HepG2 (cell line): ENCODE results near the gene ATP6V0D1. TPM values are rescaled to one million over a fixed set of nuclear protein-coding genes. Genes with fewer than 3 reads are reported as not detected.

Experiments used
- ATAD3A ChIP-seq: sonication (generic); formaldehyde crosslinking; IDR thresholded peaks from 2 replicates; pipeline ENCODE4 v1.4.0; 2020; ENCODE audit warnings: missing genetic modification reagents
- FOSL2 ChIP-seq: sonication (generic); formaldehyde crosslinking; IDR thresholded peaks from 2 replicates; pipeline ENCODE4 v1.4.0; 2020; ENCODE audit warnings: missing genetic modification reagents
- MZF1 ChIP-seq: sonication (generic); formaldehyde crosslinking; IDR thresholded peaks from 2 replicates; pipeline ENCODE4 v1.8.1; 2023; ENCODE audit warnings: mild to moderate bottlenecking, missing genetic modification reagents, borderline replicate concordance
- NR2F6 ChIP-seq, 2 experiments: IDR thresholded peaks; 2 replicates each; pipeline ENCODE4 v1.6.1; 2016; ENCODE audit warnings: antibody characterized with exemption in 1 of 2, mild to moderate bottlenecking in 1 of 2
- PCBP2 ChIP-seq: fragments of 200-400 bp; formaldehyde crosslinking; optimal IDR thresholded peaks from 2 replicates; pipeline ENCODE3; 2018; ENCODE audit warnings: low read length, low read depth; ENCODE audit not compliant: poor library complexity, severe bottlenecking
- PRMT3 ChIP-seq: sonication (generic); formaldehyde crosslinking; IDR thresholded peaks from 2 replicates; pipeline ENCODE4 v1.8.1; 2022; ENCODE audit warnings: low read depth, mild to moderate bottlenecking, moderate library complexity, missing genetic modification reagents, borderline replicate concordance
- SATB2 ChIP-seq: sonication (generic); formaldehyde crosslinking; IDR thresholded peaks from 2 replicates; pipeline ENCODE4 v1.5.0; 2020; ENCODE audit warnings: missing genetic modification reagents
- SNRNP70 ChIP-seq: fragments of 200-400 bp; formaldehyde crosslinking; IDR thresholded peaks from 2 replicates; pipeline ENCODE4 v1.6.1; 2017; ENCODE audit warnings: mild to moderate bottlenecking, low read depth, low read length, moderate library complexity
- SOX13 ChIP-seq, 3 experiments: fragments of 450-650 bp in 1 of 3; sonication (generic) in 1 of 3; formaldehyde crosslinking in 1 of 3; IDR thresholded peaks in 2 of 3; conservative IDR thresholded peaks in 1 of 3; 2 replicates each; pipeline versions ENCODE4 v1.5.0 to v1.6.1; 2016 to 2020; ENCODE audit warnings: antibody characterized with exemption in 1 of 3, mild to moderate bottlenecking in 1 of 3, missing compliant biosample characterization in 1 of 3, missing genetic modification reagents in 1 of 3, moderate library complexity in 1 of 3
- TBP ChIP-seq: sonication (generic); formaldehyde crosslinking; IDR thresholded peaks from 2 replicates; pipeline ENCODE4 v1.5.0; 2020; ENCODE audit warnings: missing genetic modification reagents
- ZNF160 ChIP-seq: sonication (generic); formaldehyde crosslinking; IDR thresholded peaks from 2 replicates; pipeline ENCODE4 v1.8.0; 2022; ENCODE audit warnings: mild to moderate bottlenecking, inconsistent platforms, missing genetic modification reagents
- ZNF547 ChIP-seq: sonication (generic); formaldehyde crosslinking; IDR thresholded peaks from 2 replicates; pipeline ENCODE4 v1.5.1; 2020; ENCODE audit warnings: mild to moderate bottlenecking, missing genetic modification reagents
- ZNF746 ChIP-seq: sonication (generic); formaldehyde crosslinking; IDR thresholded peaks from 2 replicates; pipeline ENCODE4 v1.8.0; 2022; ENCODE audit warnings: mild to moderate bottlenecking, missing genetic modification reagents
- ZNF749 ChIP-seq: sonication (generic); formaldehyde crosslinking; IDR thresholded peaks from 2 replicates; pipeline ENCODE4 v1.8.0; 2022; ENCODE audit warnings: mild to moderate bottlenecking, missing genetic modification reagents, moderate library complexity, borderline replicate concordance
- polyA plus RNA-seq, 8 experiments: library from polyadenylated mRNA; depleted of rRNA in 3 of 8; stranded (reverse) in 7 of 8; unstranded in 1 of 8; fragments of >200 nt; fragmentation: Illumina TruSeq in 4 of 8; extraction: Trizol in 4 of 8; gene quantifications; 2 replicates each; pipeline versions ENCODE4 v1.2.1 to v1.2.3, GENCODE V29; 2011 to 2016; ENCODE audit warnings: low read depth in 4 of 8, missing spikeins in 1 of 8, mixed read lengths in 1 of 8; ENCODE audit not compliant: insufficient read depth in 1 of 8
- total RNA-seq, 5 experiments: library from RNA; depleted of rRNA; stranded (reverse); fragments of >200 nt; fragmentation: Illumina TruSeq; extraction: Trizol; gene quantifications; 2 replicates each; pipeline ENCODE4 v1.2.3, GENCODE V29; 2016; ENCODE audit warnings: low read depth in 1 of 5
- TF ChIP-seq, protein P1 (sequence below): sonication (generic); formaldehyde crosslinking; IDR thresholded peaks from 2 replicates; pipeline ENCODE4 v1.4.0; 2020; ENCODE audit warnings: mild to moderate bottlenecking, missing genetic modification reagents
- TF ChIP-seq, protein P2 (sequence below), 2 experiments: IDR thresholded peaks; 2 replicates each; pipeline ENCODE4 v1.6.1; 2011 to 2012; ENCODE audit warnings: low read length in 2 of 2, borderline replicate concordance in 1 of 2, low read depth in 1 of 2, mild to moderate bottlenecking in 1 of 2, moderate library complexity in 1 of 2
- TF ChIP-seq, protein P3 (sequence below): sonication (generic); formaldehyde crosslinking; IDR thresholded peaks from 2 replicates; pipeline ENCODE4 v1.4.0; 2020; ENCODE audit warnings: missing genetic modification reagents
- TF ChIP-seq, protein P4 (sequence below): sonication (generic); formaldehyde crosslinking; IDR thresholded peaks from 2 replicates; pipeline ENCODE4 v1.9.0; 2021; ENCODE audit warnings: missing genetic modification reagents, borderline replicate concordance

ATP6V0D1 gene
- total and polyA plus RNA-seq, 2 of the 13 experiments (the other 11 are each of a cell fraction or from before 2014, with no cell fraction given) = 51.1 to 61.3 TPM

DNA sequence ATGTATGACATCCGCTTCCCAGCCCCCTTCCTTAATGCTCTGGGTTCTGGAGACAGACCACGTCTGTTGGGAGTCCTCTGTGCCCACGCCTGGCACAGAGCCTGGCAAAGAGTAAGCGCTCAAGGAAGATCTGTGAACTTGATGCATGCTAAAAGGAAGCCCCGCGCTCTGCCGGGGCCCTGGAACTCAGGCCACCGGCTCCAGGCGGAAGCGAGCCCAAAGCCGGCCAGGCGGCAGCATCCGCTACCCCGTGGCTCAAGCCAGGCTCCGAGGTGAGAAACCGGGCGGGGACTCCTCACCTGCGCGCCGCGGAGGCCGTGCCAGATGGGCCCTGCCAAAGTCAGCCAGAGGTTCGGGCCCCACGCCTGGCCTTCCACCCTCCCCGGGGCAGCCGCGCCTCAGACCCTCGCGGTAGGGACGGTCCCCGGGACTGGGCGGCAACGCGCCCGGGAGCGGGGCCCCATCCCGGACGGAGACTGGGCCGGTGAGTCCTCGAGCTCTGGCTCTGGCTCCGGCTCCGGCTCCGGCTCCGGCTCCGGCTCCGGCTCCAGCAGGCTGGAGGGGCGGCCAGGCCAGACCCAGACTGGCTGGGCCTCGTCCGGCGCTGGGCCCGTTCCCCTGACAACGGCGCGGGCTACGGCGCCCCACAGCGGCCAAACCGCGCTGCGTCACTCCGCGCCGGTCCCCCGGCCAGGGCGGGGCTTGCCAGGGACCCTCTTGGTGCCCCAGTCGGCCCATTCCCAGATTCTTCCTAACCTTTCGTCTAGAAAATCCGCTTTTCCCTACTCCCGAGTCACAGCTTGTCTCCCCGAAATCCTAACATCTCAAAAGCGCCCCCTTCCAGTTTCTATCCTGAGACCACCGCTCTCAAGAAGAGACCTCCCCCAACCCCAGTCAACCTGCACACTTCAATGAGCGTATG lies 64.8 kb downstream of the ATP6V0D1 start, which contains the start of gene ZDHHC1 (continued):
- TF ChIP-seq ZNF749 (no peak), MZF1 (CRISPR knock-in tag) (no peak), SOX13 (IDR thresholded peaks at IDR 0.05) (no peak), SOX13 (CRISPR knock-in tag; conservative IDR thresholded peaks at IDR 0.05 in 1 of 2, IDR thresholded peaks at IDR 0.05 in 1 of 2) (peak in 1 of 2 experiments; percentile 25; a peak in 2 of 4 replicates), ZNF160 (CRISPR knock-in tag) (peak; percentile 62; the same call in 1 of the 2 replicates), TBP (CRISPR knock-in tag) (peak; percentile 66; the same call in 1 of the 2 replicates), SNRNP70 (no peak), ATAD3A (no peak), FOSL2 (CRISPR knock-in tag) (0 out of 2 replicates have a peak, but pooled peaks have one; percentile 52), PCBP2 (no peak), ZNF547 (CRISPR knock-in tag) (peak; percentile 92; the same call in 1 of the 2 replicates), NR2F6 (IDR thresholded peaks at IDR 0.05) (no peak), NR2F6 (CRISPR knock-in tag; IDR thresholded peaks at IDR 0.05) (no peak), PRMT3 (CRISPR knock-in tag) (no peak), SATB2 (0 out of 2 replicates have a peak, but pooled peaks have one; percentile 82), ZNF746 (CRISPR knock-in tag) (no peak)
- TF ChIP-seq, protein P1, sequence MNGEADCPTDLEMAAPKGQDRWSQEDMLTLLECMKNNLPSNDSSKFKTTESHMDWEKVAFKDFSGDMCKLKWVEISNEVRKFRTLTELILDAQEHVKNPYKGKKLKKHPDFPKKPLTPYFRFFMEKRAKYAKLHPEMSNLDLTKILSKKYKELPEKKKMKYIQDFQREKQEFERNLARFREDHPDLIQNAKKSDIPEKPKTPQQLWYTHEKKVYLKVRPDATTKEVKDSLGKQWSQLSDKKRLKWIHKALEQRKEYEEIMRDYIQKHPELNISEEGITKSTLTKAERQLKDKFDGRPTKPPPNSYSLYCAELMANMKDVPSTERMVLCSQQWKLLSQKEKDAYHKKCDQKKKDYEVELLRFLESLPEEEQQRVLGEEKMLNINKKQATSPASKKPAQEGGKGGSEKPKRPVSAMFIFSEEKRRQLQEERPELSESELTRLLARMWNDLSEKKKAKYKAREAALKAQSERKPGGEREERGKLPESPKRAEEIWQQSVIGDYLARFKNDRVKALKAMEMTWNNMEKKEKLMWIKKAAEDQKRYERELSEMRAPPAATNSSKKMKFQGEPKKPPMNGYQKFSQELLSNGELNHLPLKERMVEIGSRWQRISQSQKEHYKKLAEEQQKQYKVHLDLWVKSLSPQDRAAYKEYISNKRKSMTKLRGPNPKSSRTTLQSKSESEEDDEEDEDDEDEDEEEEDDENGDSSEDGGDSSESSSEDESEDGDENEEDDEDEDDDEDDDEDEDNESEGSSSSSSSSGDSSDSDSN (CRISPR knock-in tag) = peak; percentile 95
- TF ChIP-seq, protein P2, sequence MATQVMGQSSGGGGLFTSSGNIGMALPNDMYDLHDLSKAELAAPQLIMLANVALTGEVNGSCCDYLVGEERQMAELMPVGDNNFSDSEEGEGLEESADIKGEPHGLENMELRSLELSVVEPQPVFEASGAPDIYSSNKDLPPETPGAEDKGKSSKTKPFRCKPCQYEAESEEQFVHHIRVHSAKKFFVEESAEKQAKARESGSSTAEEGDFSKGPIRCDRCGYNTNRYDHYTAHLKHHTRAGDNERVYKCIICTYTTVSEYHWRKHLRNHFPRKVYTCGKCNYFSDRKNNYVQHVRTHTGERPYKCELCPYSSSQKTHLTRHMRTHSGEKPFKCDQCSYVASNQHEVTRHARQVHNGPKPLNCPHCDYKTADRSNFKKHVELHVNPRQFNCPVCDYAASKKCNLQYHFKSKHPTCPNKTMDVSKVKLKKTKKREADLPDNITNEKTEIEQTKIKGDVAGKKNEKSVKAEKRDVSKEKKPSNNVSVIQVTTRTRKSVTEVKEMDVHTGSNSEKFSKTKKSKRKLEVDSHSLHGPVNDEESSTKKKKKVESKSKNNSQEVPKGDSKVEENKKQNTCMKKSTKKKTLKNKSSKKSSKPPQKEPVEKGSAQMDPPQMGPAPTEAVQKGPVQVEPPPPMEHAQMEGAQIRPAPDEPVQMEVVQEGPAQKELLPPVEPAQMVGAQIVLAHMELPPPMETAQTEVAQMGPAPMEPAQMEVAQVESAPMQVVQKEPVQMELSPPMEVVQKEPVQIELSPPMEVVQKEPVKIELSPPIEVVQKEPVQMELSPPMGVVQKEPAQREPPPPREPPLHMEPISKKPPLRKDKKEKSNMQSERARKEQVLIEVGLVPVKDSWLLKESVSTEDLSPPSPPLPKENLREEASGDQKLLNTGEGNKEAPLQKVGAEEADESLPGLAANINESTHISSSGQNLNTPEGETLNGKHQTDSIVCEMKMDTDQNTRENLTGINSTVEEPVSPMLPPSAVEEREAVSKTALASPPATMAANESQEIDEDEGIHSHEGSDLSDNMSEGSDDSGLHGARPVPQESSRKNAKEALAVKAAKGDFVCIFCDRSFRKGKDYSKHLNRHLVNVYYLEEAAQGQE (IDR thresholded peaks at IDR 0.05; ENCODE audit: borderline replicate concordance in 1 of 2, low read depth in 1 of 2, low read length in 2 of 2) = no peak
- TF ChIP-seq, protein P3, sequence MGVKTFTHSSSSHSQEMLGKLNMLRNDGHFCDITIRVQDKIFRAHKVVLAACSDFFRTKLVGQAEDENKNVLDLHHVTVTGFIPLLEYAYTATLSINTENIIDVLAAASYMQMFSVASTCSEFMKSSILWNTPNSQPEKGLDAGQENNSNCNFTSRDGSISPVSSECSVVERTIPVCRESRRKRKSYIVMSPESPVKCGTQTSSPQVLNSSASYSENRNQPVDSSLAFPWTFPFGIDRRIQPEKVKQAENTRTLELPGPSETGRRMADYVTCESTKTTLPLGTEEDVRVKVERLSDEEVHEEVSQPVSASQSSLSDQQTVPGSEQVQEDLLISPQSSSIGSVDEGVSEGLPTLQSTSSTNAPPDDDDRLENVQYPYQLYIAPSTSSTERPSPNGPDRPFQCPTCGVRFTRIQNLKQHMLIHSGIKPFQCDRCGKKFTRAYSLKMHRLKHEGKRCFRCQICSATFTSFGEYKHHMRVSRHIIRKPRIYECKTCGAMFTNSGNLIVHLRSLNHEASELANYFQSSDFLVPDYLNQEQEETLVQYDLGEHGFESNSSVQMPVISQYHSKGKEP (CRISPR knock-in tag) = no peak
- TF ChIP-seq, protein P4, sequence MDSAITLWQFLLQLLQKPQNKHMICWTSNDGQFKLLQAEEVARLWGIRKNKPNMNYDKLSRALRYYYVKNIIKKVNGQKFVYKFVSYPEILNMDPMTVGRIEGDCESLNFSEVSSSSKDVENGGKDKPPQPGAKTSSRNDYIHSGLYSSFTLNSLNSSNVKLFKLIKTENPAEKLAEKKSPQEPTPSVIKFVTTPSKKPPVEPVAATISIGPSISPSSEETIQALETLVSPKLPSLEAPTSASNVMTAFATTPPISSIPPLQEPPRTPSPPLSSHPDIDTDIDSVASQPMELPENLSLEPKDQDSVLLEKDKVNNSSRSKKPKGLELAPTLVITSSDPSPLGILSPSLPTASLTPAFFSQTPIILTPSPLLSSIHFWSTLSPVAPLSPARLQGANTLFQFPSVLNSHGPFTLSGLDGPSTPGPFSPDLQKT (CRISPR knock-in tag) = no peak; the same call in 1 of the 2 replicates
